ENCODE results near the gene PLK2.

Gene PLK2

DNA sequence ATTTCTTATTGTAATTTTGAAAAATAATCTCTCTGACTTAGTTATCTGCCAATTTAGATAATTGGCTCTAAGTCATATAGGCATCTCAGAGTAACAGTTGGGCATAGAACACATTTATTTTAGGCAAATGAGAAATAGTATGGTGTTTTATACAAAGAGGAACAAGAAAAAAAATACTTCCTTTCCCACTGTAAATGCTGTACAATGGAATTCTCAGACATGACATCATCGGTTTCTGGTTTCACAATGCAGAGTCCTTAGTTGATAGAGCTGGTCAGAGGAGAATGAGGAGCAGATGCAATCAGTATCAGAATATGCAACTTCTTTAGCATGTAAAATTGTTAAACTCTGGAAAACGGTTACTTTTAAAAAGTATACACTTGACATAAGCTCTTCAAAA, 49.4 kb downstream of the PLK2 start (continued):
- peak; percentile 76; the same call in 1 of the 2 replicates for TF ChIP-seq ZNF362 (tag by site-specific recombination; IDR thresholded peaks at IDR 0.05)

GRCh38 chr5:58407042-58407719, 52.7 kb downstream of the PLK2 start:
- no peaks in the 10 kb centered on the region for H3K9me3 ChIP-seq (ENCODE audit: control insufficient read depth, insufficient read depth, low read depth, low read length)
- ChIA-PET CTCF (interaction anchor here (0.6 kb wide), 1 partner anchor 908 kb away, joined by 3 read pairs; no protein-coding TSS in a partner anchor), POLR2A (no interaction called here)
- H3K27ac ChIP-seq (ENCODE audit: extremely low read depth, low read depth, low read length) = no peak overlapping the region
- no peak overlapping the region for H3K4me3 ChIP-seq (ENCODE audit: low read depth, low read length)
- peaks cover 7% of the 10 kb centered on the region; the same call in 1 of the 2 replicates for H3K4me1 ChIP-seq (ENCODE audit: control insufficient read depth, insufficient read depth, low read length)
- H3K36me3 ChIP-seq (ENCODE audit: control insufficient read depth in 2 of 2, insufficient read depth in 1 of 2, low read length in 2 of 2) = no peaks in the 10 kb centered on the region
- TF ChIP-seq SP3 (tag by site-specific recombination; IDR thresholded peaks at IDR 0.05) (no peak), ZNF785 (tag by site-specific recombination; IDR thresholded peaks at IDR 0.05) (no peak), ZNF132 (tag by site-specific recombination; IDR thresholded peaks at IDR 0.05; ENCODE audit: borderline replicate concordance) (no peak), WT1 (tag by site-specific recombination; IDR thresholded peaks at IDR 0.05) (no peak), ZNF221 (tag by site-specific recombination; IDR thresholded peaks at IDR 0.05; ENCODE audit: borderline replicate concordance) (no peak), ZNF623 (tag by site-specific recombination; IDR thresholded peaks at IDR 0.05) (no peak), ZNF776 (tag by site-specific recombination; IDR thresholded peaks at IDR 0.05; ENCODE audit: borderline replicate concordance) (no peak), ZNF292 (tag by site-specific recombination; IDR thresholded peaks at IDR 0.05; ENCODE audit: borderline replicate concordance, low read depth) (no peak), ZNF488 (tag by site-specific recombination; IDR thresholded peaks at IDR 0.05) (no peak)

DNA sequence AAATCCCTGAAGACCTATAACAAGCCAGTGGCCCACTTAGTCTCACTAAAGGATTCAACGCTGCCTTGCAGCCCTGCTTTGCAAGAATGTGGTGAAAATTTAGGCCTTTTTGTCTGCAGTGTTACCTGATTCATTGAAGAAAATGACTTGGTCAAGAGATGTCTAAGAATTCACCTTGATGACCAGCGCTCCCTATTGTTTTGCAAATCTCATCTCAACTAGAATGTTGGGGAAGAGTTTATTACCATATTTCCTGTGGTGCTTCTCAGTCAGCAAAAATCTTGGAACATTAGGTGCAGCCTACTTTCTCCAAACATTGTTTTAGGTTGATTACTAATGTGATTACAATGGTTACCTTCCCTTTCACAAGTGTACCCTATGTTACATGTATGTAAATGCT, 53.5 kb downstream of the PLK2 start:
- H3K4me3 ChIP-seq (ENCODE audit: low read depth, low read length) = no peak overlapping the region
- CTCF ChIA-PET = no interaction called here

GRCh38 chr5:58405175-58405574, 54.7 kb downstream of the PLK2 start:
- ChIA-PET CTCF (interaction anchor here (0.6 kb wide), 1 partner anchor 77 kb away, joined by 4 read pairs; no protein-coding TSS in a partner anchor), POLR2A (no interaction called here)
- H3K9me3 ChIP-seq (ENCODE audit: control insufficient read depth, insufficient read depth, low read depth, low read length) = no peaks in the 10 kb centered on the region
- H3K4me3 ChIP-seq (ENCODE audit: low read depth, low read length) = no peak overlapping the region
- no peaks in the 10 kb centered on the region for H3K36me3 ChIP-seq (ENCODE audit: control insufficient read depth in 2 of 2, insufficient read depth in 1 of 2, low read length in 2 of 2)
- peaks cover under 1% of the 10 kb centered on the region; the same call in 1 of the 2 replicates for H3K4me1 ChIP-seq (ENCODE audit: control insufficient read depth, insufficient read depth, low read length)
- H3K27ac ChIP-seq (ENCODE audit: extremely low read depth, low read depth, low read length) = no peak overlapping the region
- TF ChIP-seq ZBTB26 (tag by site-specific recombination; optimal IDR thresholded peaks at IDR 0.05) = no peak
- TF ChIP-seq ZNF416 (tag by site-specific recombination; IDR thresholded peaks at IDR 0.05) = no peak
- no peak for TF ChIP-seq GLIS2 (tag by site-specific recombination; IDR thresholded peaks at IDR 0.05)
- no peak for TF ChIP-seq ZNF335 (tag by site-specific recombination; conservative IDR thresholded peaks at IDR 0.05)
- no peak for TF ChIP-seq ZBTB11 (tag by site-specific recombination; conservative IDR thresholded peaks at IDR 0.05; ENCODE audit: low read depth)
- TF ChIP-seq ZNF473 (tag by site-specific recombination; IDR thresholded peaks at IDR 0.05) = no peak
- TF ChIP-seq ZNF707 (tag by site-specific recombination; IDR thresholded peaks at IDR 0.05) = no peak

More for the DNA sequence above, 53.5 kb downstream of the PLK2 start:
- no peaks in the 10 kb centered on the region for H3K9me3 ChIP-seq (ENCODE audit: control insufficient read depth, insufficient read depth, low read depth, low read length)
- TF ChIP-seq KLF1 (tag by site-specific recombination; IDR thresholded peaks at IDR 0.05) (no peak), ZNF362 (tag by site-specific recombination; IDR thresholded peaks at IDR 0.05) (no peak), ZNF211 (tag by site-specific recombination; IDR thresholded peaks at IDR 0.05; ENCODE audit: low read depth) (no peak), OSR2 (tag by site-specific recombination; IDR thresholded peaks at IDR 0.05) (no peak), ZNF521 (tag by site-specific recombination; IDR thresholded peaks at IDR 0.05) (no peak)
- H3K4me1 ChIP-seq (ENCODE audit: control insufficient read depth, insufficient read depth, low read length) = peaks cover 7% of the 10 kb centered on the region; the same call in 1 of the 2 replicates
- H3K27ac ChIP-seq (ENCODE audit: extremely low read depth, low read depth, low read length) = no peak overlapping the region
- no peaks in the 10 kb centered on the region for H3K36me3 ChIP-seq (ENCODE audit: control insufficient read depth in 2 of 2, insufficient read depth in 1 of 2, low read length in 2 of 2)
- POLR2A ChIA-PET = no interaction called here

Measured in HEK293 (cell line).